Kidney (tissue), 14 donors: ENCODE data around the gene NKX1-1. TPM values are rescaled to one million over a fixed set of nuclear protein-coding genes. Genes with fewer than 3 reads are reported as not detected.
A peak's percentile ranks its signal among the peaks of the same experiment; 100 is the strongest.
"Not testable (repeated sequence)": the region's sequence is repeated elsewhere in the genome, so short reads cannot be mapped to it uniquely, and the experiment has no call there.

ENCODE experiments used
- DNase-seq, 5 donors: peaks; one replicate each; pipeline ENCODE4 v3.0.0-alpha.2; 2013 to 2020
- FAIRE-seq: peaks from 2 replicates; lab custom pipeline; 2012; peaks lifted over from hg19 to GRCh38; lab: Jason Lieb, UNC
- H3K27ac ChIP-seq, 2 donors: one replicate each; pipeline ENCODE4 v1.7.0; 2013; ENCODE audit warnings: low read depth in 2 of 2, low read length in 2 of 2, inconsistent platforms in 1 of 2
- H3K27me3 ChIP-seq: one replicate; pipeline ENCODE4 v1.7.1; 2013; ENCODE audit warnings: low read length, inconsistent platforms; ENCODE audit not compliant: control insufficient read depth, insufficient read depth
- H3K36me3 ChIP-seq, 3 donors: one replicate each; pipeline versions ENCODE4 v1.7.0 to v1.7.1; 2013; ENCODE audit warnings: low read length in 3 of 3, control low read depth in 1 of 3, inconsistent platforms in 1 of 3; ENCODE audit not compliant: insufficient read depth in 3 of 3, control insufficient read depth in 2 of 3
- H3K4me1 ChIP-seq, 3 donors: one replicate each; pipeline versions ENCODE4 v1.7.0 to v1.7.1; 2013; ENCODE audit warnings: low read length in 3 of 3, inconsistent platforms in 1 of 3, low read depth in 1 of 3; ENCODE audit not compliant: control insufficient read depth in 2 of 3, insufficient read depth in 2 of 3
- H3K4me3 ChIP-seq, 3 donors: one replicate each; pipeline versions ENCODE4 v1.7.0 to v1.8.1; 2013; ENCODE audit warnings: low read length in 3 of 3, control low read depth in 1 of 3, inconsistent platforms in 1 of 3
- H3K9ac ChIP-seq, 3 donors: one replicate each; pipeline versions ENCODE4 v1.7.0 to v1.7.1; 2013; ENCODE audit warnings: low read length in 3 of 3, control low read depth in 1 of 3, inconsistent platforms in 1 of 3
- H3K9me3 ChIP-seq, 3 donors: one replicate each; pipeline versions ENCODE4 v1.7.0 to v1.7.1; 2013; ENCODE audit warnings: low read length in 3 of 3, control low read depth in 1 of 3, inconsistent platforms in 1 of 3; ENCODE audit not compliant: control insufficient read depth in 2 of 3, insufficient read depth in 1 of 3
- intact Hi-C: fragments of 100-400 bp; cut with DNase I; formaldehyde crosslinking; loops from one replicate; pipeline ENCODE4 v1.11.1; 2022
- polyA plus RNA-seq: library from polyadenylated mRNA; stranded (reverse); fragments of 350-450 nt; fragmentation: Illumina TruSeq; extraction: RNeasy Lipid Tissue Mini Kit (QIAGEN cat#74804); gene quantifications from one replicate; pipeline ENCODE4 v1.2.3, GENCODE V29; 2014; ENCODE audit warnings: low read depth, low replicate concordance; ENCODE audit not compliant: insufficient read depth
- total RNA-seq: library from RNA; stranded (reverse); fragmentation: NEBNext Ultra II Directional; extraction: Animal tissue kit (Norgen Biotek cat#: 25700); gene quantifications from one replicate; pipeline ENCODE4 v1.2.1, GENCODE V29; 2021
- TF ChIP-seq, protein P1 (sequence below): IDR thresholded peaks from 3 replicates; pipeline ENCODE4 v1.5.1; 2012; ENCODE audit warnings: mild to moderate bottlenecking, moderate library complexity, borderline replicate concordance; ENCODE audit not compliant: insufficient read depth; ENCODE audit errors: extremely low read depth
- donor health status: control.
- donor health status: control.
- donor health status: control.
- donor health status: control.
- donor health status: control.
- donor health status: DM: yes; HTN: yes; CAD: no.
- donor health status: Normal renal cell carcinoma (clear cell type).

The NKX1-1 gene
- total and polyA plus RNA-seq, 2 donors from 2014 or later, result not detected

DNA sequence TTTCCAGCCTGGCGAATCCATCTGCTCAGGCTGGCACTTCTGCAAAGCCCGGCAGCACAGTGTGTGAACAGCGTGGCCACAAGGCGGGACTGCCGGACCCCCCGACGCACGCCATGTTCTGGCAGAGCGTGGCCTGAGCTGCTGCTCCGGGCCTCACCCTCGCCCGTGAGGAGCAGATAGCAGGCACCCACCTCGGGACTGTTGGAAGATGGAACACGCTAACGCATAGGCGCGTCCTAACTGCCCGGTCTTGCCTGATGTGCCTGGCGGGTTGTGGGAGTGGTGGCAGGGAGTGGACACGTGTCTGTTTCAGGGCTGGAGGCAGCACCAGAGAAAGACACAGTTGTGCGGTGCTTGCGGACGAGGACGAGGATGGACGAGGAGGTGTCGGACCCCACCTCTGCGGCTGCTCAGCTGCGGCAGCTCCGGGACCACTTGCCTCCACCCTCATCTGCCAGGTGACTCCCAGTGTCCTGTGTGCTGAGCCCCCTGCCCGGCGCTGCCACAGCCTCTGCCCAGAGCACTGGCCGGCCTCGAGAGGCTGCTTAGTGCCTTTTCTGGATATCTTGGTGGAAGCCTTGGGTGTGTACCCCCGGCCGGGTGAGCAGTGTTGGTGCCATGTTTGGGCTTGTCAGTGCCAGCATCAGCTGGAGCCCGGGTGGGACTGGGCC, 31.1 kb downstream of the NKX1-1 start:
- TF ChIP-seq, protein P1, sequence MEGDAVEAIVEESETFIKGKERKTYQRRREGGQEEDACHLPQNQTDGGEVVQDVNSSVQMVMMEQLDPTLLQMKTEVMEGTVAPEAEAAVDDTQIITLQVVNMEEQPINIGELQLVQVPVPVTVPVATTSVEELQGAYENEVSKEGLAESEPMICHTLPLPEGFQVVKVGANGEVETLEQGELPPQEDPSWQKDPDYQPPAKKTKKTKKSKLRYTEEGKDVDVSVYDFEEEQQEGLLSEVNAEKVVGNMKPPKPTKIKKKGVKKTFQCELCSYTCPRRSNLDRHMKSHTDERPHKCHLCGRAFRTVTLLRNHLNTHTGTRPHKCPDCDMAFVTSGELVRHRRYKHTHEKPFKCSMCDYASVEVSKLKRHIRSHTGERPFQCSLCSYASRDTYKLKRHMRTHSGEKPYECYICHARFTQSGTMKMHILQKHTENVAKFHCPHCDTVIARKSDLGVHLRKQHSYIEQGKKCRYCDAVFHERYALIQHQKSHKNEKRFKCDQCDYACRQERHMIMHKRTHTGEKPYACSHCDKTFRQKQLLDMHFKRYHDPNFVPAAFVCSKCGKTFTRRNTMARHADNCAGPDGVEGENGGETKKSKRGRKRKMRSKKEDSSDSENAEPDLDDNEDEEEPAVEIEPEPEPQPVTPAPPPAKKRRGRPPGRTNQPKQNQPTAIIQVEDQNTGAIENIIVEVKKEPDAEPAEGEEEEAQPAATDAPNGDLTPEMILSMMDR, result no peak
- Histone ChIP-seq H3K9me3 (no peaks in the 10 kb centered on the region), H3K27ac (no peak overlapping the region), H3K9ac (no peak overlapping the region), H3K36me3 (peaks cover 0 to 9% (median 0%) of the 10 kb centered on the region in 3 donors), H3K27me3 (no peaks in the 10 kb centered on the region), H3K4me1 (no peaks in the 10 kb centered on the region), H3K4me3 (no peak overlapping the region)
- FAIRE-seq, result no peak
- intact Hi-C loops, result no loop called here
- DNase-seq, result peak in 2 of 5 donors; percentile 17 to 60

DNA sequence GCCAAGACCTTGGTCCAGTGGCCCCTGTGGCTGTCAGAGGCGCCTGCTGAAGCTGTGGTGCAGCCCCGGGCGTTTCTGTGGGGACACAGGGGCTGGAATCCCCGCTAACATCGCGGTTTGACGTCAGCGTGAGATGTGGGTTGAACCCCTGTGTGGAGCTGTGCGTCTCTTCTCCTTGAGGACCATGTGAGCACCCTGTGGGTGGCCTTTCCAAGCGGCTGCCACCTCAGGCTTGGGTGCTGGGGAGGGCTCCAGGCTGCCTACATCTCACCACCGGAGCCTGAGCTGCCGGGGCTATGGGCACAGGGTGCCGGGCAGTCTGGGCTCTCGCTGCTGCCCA, 31.6 kb downstream of the NKX1-1 start:
- FAIRE-seq (no peak), DNase-seq (peak in 1 of 5 donors; percentile 7)
- no peaks in the 10 kb centered on the region for H3K27me3 ChIP-seq
- no peaks in the 10 kb centered on the region for H3K4me1 ChIP-seq
- TF ChIP-seq, protein P1, result no peak
- H3K9ac ChIP-seq, result no peak overlapping the region
- H3K27ac ChIP-seq, result no peak overlapping the region
- no peaks in the 10 kb centered on the region for H3K9me3 ChIP-seq
- intact Hi-C loops, result no loop called here
- no peak overlapping the region for H3K4me3 ChIP-seq
- peaks cover 0 to 9% (median 0%) of the 10 kb centered on the region in 3 donors for H3K36me3 ChIP-seq

DNA sequence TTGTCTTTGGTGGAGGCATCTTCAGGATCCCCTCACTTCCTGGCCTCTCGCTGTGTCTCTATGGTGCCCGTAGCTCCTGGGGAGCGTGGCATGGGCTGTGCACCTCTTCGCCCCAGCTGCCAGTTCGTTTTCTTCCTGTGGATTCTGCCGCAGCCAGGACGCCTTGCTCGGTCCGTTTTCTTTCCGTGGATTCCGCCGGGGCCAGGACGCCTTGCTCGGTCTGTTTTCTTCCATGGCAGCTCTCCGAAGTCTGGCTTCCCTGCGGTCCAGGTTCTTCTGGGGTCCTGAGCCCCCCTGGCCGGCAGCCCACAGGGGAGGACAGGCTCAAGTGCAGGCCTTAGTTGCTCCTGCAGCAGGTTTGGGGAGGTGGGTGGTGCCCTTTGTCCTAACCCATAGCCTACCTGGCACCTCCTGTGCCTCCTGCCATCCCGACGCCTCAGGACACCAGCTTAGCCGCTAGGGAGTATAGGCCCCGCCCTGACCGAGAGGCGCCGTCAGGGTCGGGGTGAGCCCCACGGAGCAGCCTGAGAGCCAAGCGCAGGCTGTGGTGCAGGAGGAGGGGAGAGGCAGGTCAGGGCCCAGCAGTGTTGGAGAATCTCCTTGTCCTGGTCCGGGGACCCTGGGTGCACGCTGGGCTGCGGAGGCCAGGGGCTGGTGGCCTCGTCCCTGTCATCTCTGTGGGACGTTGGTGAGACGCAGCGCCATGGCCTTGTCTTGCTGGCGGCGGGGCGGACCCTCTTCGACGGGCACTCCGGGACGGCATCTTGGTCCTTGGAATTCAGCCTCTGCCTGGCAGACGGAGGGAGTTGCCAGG, 32.1 kb downstream of the NKX1-1 start:
- Histone ChIP-seq H3K4me1 (no peaks in the 10 kb centered on the region), H3K9me3 (no peaks in the 10 kb centered on the region)

DNA sequence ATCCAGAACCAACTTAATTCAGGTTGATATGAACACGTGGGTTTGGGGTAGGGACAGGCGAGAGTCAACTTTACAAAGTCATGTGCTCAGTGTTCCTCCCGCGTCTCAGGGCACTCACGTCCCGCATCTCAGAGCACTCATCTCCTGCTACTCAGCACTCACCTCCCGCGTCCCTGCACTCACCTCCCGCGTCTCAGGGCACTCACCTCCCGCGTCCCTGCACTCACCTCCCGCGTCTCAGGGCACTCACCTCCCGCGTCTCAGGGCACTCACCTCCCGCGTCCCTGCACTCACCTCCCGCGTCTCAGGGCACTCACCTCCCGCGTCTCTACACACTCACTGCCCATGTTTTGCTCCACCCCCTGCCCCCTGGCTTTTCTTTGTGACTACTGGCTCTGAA, 33.7 kb downstream of the NKX1-1 start:
- FAIRE-seq, H3K4me1 ChIP-seq, H3K27ac ChIP-seq, H3K9ac ChIP-seq, intact Hi-C loops, H3K36me3 ChIP-seq, H3K4me3 ChIP-seq, H3K27me3 ChIP-seq, H3K9me3 ChIP-seq: not testable (repeated sequence)
- peak in 1 of 5 donors; percentile 25 for DNase-seq

More for the DNA sequence above, 32.1 kb downstream of the NKX1-1 start:
- H3K4me3 ChIP-seq, result no peak overlapping the region
- DNase-seq (peak in 2 of 5 donors; percentile 17 to 60), FAIRE-seq (no peak)
- no peak overlapping the region for H3K27ac ChIP-seq
- intact Hi-C loops, result no loop called here
- H3K9ac ChIP-seq, result no peak overlapping the region
- H3K27me3 ChIP-seq, result no peaks in the 10 kb centered on the region
- H3K36me3 ChIP-seq, result peaks cover 0 to 9% (median 0%) of the 10 kb centered on the region in 3 donors
- TF ChIP-seq, protein P1, result no peak
